CD4-positive, alpha-beta T cell treated with Interleukin-4 for 4 hours (primary cell): ENCODE data around the gene ATP9A.
A peak's percentile ranks its signal among the peaks of the same experiment; 100 is the strongest.
"Not testable (repeated sequence)": the region's sequence is repeated elsewhere in the genome, so short reads cannot be mapped to it uniquely, and the experiment has no call there.

Source experiments
- DNase-seq: peaks from one replicate; pipeline ENCODE4 v3.0.0-alpha.2; 2020

Gene ATP9A

DNA sequence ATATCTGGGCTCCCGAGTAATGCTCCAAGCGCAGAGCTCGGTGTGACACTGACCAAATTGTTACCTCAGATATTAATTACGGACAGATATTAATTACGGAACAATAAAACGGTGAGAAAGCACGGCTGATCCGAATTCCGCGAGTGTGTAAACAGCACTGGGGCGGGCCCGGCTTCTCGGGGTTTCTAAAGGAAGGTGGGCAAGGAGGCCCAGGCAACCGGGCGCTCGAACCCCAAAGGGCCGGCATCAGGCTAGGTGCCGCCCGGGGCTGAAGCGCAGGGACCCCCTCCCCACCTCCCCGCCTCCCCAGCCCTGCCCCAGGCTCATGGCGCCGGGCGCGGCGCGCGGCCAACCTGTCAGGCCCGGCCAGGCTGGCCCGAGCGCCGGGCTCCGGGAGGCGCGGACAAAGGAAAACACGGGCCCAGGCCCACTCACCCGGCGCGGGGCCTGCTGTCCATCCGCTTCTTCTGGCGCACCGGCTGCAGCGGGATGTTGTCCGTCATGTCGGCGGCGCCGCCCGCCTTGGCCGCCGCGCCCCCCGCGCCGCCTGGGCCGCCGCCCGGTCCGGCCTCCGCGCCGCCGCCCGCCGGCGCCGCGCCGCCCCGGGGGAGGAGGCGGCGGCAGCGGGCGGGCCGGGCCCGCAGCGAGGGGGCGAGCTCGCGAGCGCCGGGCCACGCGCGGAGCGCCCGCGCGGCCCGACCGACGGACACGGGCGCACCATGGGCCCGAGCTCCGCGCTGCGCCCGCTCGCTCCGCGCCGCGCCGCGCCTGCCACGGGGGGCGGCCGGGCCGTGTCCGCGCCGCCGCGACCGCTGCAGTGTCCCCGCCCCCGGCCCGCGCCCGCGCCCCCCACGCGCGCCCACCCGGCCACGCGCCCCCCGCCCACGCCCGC lies at the start of gene ATP9A:
ATP9A (minus strand) TSS at position 524 of the 892 bp plus-strand sequence; CDS start at position 503, 21 bp downstream.
- DNase-seq = no peak

GRCh38 chr20:51816856-51817255 lies 48.7 kb upstream of the ATP9A start:
- DNase-seq = not testable (repeated sequence)

DNA sequence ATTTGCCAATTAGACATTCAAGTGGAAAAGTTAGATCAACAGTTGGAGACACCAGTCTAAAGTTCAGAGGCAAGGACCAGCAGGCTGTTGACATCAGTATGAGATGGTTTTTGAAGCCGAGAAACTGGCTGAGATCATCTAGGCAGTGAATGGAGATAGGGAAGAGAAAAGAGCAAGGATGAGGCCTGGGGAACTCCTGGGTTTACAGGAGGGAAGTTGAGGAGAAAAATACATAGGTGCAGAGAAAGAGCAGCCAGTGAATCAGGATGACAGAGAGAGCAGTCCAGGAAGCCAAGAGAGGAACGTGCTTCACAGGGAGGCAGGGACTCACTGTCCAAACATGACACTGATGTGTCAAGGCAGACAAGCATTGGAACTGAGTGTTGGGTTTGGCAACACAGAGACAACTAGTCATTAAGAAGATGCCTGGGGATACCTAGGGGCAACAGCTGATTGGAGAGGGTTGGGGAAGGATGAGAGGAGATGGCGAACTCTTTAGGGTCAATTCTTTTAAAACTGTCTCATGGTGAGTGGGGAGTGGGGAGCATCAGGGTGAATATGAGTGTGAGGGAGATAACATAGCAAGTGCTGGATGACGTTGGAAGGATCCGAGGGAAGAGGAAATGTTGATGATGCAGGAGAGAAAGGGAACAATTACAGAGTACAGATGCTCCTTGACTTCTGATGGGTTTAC lies 47.3 kb upstream of the ATP9A start:
- no peak for DNase-seq

DNA sequence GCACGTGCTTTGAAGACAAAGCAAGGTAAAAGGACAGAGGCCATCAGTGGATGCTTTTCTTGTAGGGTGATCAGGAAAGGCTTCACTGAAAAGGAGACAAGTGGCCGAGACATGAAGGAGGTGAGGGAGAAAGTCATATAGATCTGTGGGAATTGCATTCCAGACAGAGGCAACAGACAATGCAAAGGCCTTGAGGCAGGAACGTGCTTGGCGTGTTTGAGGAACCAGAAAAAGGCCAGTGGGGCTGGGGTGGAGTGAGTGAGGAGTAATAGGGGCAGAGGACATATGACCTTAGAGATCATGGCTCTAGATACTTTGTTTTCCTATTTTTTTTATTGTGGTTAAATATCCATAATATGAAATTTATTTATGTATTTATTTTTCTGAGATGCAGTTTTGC lies 44.7 kb upstream of the ATP9A start:
- no peak for DNase-seq

DNA sequence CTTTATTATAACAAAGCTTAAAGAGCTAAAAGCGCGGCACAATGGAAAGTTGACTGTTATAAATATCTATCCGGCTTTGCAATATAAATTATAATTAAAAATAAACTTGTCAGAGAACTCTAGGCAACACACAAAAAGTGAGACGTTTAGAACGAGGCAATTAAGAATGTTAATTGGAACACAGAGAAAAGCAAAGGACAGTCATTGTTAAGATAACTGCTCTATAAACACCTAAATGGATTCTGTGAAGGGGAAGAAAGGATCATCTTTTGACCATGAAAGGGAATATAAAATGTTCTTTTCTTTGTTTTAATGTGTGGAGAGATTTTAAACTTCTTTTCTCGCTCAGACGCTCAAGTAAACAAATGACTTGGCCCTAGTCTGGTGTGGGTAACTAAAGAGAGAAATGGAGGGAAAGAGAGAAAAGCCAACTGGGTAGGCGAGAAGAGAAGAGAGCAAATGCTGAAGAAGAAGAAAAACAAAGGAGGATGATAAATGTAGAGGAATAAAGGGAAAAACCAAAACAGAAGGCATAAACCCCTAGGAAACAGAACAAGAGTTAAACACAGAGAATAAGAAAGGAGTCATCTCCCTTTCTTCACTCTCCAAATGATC lies 43.4 kb upstream of the ATP9A start:
- DNase-seq = no peak

DNA sequence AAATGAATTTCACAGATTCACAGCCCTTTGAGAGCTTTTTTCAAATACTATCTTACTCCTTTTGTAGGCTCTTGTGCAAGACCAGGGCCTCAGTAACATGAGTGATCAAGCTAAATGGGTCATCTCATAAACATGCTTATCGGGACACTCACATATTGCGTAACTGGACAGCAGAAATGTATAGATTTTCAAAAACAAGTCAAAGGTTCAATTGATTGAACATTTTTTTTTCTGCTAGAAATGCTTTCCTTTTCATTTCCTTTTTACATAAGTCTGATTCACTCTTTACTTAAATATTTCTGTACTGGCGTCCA lies 42.8 kb upstream of the ATP9A start:
- no peak for DNase-seq

DNA sequence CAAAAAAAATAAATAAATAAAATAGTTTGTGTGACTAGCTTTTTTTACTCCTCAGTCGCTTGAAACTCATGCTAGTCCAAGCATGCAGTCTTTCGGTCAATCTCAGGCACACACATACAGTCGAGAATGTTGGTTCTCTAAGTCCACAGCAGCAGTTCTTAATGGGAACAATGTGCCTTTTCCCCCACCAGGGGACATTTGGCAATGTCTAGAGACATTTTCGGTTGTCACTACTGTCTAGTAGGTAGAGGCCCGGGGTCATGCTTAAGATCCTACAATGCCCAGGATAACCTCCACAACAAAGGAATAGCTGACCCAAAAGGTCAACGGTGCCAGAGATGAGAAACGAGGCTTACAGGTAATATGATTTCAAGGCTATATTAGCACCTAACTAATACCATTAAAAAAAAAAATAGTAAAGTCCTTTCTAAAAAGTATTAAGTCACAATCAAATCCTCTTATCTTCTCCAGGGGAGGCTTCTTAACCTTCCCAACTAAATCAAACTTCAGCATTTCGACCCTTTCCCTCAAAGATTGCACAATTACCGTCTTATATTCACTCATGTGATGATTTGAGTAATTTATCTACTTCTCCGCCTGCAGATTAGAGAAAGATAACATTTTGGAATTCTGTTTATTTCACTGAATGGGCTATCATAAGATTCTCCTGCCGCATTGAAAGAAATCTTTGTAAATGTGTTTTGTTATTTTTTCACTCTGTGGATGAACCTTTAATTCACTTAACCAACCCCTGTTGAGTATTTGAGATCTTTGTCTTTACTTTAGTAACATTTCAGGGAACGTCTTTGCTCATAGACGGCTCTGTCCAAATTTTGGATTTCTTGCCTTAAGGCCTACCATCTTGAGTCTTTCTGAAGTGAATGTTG lies 42.2 kb upstream of the ATP9A start:
- no peak for DNase-seq

DNA sequence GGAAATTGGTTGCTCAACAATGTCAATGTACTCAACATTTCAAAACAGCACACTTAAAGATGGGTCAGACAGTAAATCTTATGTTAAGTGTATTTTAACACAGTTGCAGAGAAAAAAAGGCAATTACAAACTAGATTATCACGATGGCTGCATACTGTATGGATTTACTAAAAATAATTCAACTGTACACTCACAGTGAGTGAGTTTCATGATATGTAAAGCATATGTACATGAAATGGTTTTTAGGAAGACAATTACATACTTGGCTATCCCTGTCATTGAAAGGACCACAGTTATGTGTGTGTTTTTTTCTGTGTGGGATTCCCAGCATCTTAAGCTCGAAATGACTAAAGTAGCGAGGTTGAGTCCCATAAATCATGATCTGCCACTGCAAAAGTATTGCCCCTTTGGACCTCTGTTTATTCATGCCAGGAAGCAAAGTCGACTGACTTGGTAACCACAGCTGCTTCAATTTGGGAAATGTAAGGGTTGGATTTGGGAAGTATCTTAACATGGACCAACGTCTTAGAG lies 39.6 kb upstream of the ATP9A start:
- no peak for DNase-seq

DNA sequence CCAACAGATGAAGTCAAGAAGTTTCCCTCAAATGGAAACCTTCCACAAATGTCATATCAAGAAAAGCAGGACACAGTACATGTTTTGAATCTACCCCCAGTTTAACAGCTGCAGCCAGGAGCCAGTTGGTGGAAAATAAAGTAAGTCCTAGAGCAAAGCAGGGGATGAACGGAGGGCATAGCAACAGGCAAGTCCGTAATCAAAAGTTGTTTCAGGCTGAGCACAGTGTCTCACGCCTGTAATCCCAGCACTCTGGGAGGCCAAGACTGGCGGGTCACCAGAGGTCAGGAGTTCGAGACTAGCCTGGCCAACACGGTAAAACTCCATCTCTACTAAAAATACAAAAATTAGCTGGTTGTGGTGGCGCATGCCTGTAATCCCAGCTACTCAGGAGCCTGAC lies 36.6 kb upstream of the ATP9A start:
- no peak for DNase-seq

DNA sequence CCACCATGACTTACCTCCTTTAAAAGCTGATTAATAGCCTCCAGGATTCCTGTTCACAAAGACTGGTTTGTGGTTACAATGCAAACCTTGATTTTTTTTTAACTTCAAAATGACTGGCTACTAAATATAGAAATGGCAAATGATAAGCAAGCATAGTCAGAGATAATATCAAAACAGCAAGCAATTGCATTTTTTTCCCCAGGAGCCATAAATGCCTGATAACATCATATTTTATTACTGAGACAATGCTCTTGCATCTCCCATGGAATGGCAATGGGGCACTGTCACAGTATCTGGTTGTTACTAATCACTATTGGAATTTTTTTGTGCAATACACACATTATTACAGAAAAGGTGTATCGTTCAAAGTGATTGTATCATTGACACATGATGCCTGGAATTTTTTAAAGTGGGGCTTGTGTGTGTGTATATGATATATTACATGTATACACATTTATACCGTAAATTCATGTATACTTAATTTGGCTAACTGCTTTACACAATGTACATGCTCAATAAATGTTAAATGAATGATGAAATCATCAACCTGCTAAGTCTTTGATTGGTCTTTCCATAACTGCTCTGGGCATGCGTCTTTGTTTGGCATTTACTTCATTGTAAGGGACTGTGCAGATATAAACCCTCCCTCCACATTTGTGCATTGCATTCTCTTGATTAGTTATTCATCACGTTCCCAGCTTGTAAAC lies 35.1 kb upstream of the ATP9A start:
- no peak for DNase-seq

GRCh38 chr20:51802170-51802751 lies 34.1 kb upstream of the ATP9A start, which contains the start of gene SALL4:
TSS of gene SALL4 (minus strand) at chr20:51802521. CDS start at chr20:51802408, 113 bp downstream.
- no peak for DNase-seq

DNA sequence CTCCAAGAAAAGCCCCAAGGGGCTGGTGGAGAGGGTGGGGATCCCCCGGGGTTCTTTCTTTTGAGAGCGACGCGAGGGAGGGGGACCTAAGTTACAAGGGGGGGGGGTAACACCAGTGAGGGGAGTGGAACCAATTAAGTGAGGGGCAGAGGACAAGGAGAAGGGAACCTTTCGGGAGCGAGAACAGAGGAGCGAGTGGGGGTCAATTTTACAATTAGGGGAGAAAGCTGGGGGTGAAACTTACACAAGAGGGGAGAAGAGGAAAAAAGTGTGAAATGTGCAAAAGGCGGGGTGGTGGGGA lies 33.6 kb upstream of the ATP9A start:
- DNase-seq = no peak

GRCh38 chr20:51801122-51801822 lies 33.1 kb upstream of the ATP9A start:
- no peak for DNase-seq

DNA sequence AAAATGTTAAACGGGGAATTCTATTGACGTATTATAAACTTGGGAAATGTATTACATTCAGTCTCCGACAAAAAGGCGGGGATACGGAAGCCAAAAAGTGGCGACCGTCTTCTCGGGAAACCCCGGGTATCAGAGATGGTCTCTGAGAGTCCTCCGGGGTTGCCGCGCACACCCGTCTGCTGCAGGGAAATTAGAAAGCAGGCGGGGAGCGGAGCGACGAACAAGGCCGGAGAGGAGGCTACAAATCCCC lies 32.6 kb upstream of the ATP9A start:
- DNase-seq = no peak

DNA sequence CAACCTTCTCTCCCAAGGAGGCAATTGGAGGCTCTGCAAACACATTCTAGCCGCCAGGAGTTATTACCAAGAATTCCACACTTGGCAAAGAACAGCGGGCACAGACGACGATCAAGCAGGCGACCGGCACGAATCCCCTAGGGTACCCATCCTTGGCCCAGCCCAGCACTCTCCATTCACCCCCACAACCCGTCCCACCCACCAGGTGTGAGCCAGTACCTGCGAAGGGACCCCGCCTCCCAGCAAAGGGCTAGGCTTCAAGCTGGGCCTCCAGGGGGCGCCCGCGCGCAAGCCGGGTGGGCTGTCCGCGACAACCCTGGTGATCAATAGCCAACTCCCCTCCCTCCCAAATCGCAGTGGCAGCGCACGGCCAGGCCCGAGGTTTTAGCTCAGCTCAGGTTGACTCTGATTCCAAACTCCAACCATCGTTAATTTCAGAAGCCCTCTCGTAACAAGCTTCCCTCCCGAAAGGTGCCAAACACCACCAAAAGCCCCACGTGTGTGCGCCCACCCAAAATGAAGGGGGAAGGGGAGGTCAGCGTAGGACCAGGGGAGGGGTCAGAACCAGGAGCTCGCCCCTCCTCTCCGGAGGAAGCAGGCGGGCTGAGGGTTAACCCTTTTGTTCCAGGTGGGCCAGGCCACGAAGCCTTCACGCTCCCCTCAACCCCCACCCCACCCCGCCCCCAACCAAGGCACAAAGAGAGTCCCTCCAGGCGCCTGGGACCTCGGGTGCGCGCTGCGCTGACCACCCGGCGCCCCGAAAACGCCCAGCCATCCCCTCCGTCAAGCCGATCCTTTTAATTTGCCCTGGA lies 32.1 kb upstream of the ATP9A start:
- DNase-seq = peak; percentile 28

- no peak for DNase-seq
Measured at GRCh38 chr20:51799401-51799860, 31.2 kb upstream of the ATP9A start.

GRCh38 chr20:51797357-51798025 lies 29.3 kb upstream of the ATP9A start:
- no peak for DNase-seq

DNA sequence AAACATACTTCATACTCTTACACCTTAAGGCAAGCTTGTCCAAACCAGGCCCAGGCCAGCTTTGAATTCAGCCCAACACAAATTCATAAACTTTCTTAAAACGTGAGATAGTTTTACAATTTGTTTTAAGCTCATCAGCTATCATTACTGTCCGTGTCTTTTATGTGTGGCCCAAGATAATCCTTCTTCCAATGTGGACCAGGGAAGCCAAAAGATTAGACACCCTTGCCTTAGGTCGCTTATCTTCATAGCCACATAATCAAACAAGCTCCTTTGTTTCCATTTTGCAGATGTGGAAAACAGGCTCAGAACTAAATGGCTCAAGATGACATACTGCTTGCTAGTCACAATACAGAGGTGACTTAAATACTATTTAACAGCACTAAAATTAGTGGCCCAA lies 28.1 kb upstream of the ATP9A start:
- no peak for DNase-seq

DNA sequence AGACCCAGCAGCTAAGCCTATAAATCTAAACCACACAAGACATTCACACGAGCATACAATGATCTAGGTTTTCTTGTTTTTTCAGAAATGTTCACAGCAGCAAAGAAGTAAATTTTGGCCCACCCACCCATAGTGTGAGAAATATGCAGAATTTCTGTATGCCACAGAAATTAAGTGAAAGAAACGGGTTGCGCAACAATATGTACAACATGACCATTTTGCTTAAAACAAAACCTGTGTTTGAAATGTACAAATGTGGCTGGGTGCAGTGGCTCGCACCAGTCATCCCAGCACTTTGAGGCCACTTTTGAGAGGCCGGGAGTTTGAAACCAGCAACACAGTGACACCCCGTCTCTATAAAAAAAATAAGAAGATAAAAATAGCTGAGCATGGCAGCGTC lies 24.8 kb upstream of the ATP9A start:
- no peak for DNase-seq

- DNase-seq = no peak
Measured at GRCh38 chr20:51791626-51792025, 23.4 kb upstream of the ATP9A start.
